ENCODE results near the gene BFAR.
"Not testable (repeated sequence)": the region's sequence is repeated elsewhere in the genome, so short reads cannot be mapped to it uniquely, and the experiment has no call there.

Gene BFAR

DNA sequence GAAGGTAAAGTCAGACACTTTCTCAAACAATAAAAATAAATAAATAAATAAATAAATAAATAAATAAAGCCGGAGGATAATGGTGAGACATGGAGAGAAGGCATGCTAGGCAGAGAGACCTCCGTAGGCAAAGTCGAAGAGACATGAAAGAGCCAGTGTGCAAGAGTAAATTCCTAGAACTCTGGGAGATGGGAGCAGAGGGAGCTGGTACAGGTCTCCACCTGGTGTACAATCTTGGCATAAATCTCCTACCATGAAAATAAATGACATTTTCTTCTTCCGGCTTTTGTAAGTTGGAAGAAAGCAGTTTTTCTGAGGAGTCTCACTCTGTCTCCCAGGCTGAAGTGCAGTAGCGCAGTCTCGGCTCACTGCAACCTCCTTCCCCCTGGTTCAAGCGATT, 69.1 kb downstream of the BFAR start:
- DNase-seq (ENCODE audit: low read depth): not testable (repeated sequence)

DNA sequence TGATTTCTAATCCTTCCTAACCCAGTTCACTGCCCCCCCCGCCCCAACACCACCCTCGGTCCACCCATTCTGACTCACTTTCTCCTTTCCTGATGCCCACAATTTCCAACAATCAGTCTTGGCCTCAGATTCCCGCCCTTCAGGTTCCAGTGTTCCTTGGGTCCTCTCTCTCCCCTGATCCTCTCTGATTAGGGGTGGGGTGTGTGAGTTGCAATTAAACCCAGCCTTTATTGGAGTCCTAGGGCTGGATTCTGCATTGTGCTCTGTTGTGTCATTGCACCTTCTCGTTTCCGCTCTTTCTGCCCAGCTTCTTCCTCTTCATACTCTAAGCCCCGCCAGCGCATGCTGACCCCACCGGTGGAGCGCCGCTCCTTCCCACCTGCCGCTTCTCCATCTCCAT, 69.9 kb downstream of the BFAR start:
- not testable (repeated sequence) for DNase-seq (ENCODE audit: low read depth)

GRCh38 chr16:14703156-14704011, 70.6 kb downstream of the BFAR start, which contains the start of gene NPIPA3:
Gene NPIPA3, plus strand, starts transcription at chr16:14703411. Its CDS starts 5,533 bp downstream, at chr16:14708944.
- not testable (repeated sequence) for DNase-seq (ENCODE audit: low read depth)
